HG03439 (cell line): ENCODE data around the gene GCHFR.

ENCODE experiments used
- ATAC-seq: cut with Tn5 transposase; IDR thresholded peaks from one replicate; pipeline ENCODE4 v1.9.1; 2021; ENCODE audit warnings: mild to moderate bottlenecking, moderate library complexity; ENCODE audit not compliant: unreplicated experiment

GCHFR gene

GRCh38 chr15:40775740-40776536 is 12.1 kb downstream of the GCHFR start:
- ATAC-seq: no peak

GRCh38 chr15:40776537-40777141 is 12.8 kb downstream of the GCHFR start:
- no peak for ATAC-seq

- ATAC-seq: peak; percentile 84
Observed at GRCh38 chr15:40782609-40783227, 18.9 kb downstream of the GCHFR start.

GRCh38 chr15:40785164-40785563 is 21.3 kb downstream of the GCHFR start:
- no peak for ATAC-seq

- no peak for ATAC-seq
Observed at GRCh38 chr15:40785814-40786213, 21.9 kb downstream of the GCHFR start.

- no peak for ATAC-seq
Observed at GRCh38 chr15:40787344-40787841, 23.5 kb downstream of the GCHFR start.

GRCh38 chr15:40787991-40788390 is 24.1 kb downstream of the GCHFR start:
- ATAC-seq: no peak

- no peak for ATAC-seq
Observed at GRCh38 chr15:40789119-40789518, 25.3 kb downstream of the GCHFR start.

- ATAC-seq: no peak
Observed at GRCh38 chr15:40789999-40790398, 26.1 kb downstream of the GCHFR start.

GRCh38 chr15:40790718-40791117 is 26.9 kb downstream of the GCHFR start:
- no peak for ATAC-seq

GRCh38 chr15:40792394-40792793 is 28.5 kb downstream of the GCHFR start:
- no peak for ATAC-seq

- no peak for ATAC-seq
Observed at GRCh38 chr15:40793216-40793989, 29.5 kb downstream of the GCHFR start.

GRCh38 chr15:40796041-40796440 is 32.2 kb downstream of the GCHFR start:
- ATAC-seq: no peak

GRCh38 chr15:40796512-40796911 is 32.6 kb downstream of the GCHFR start:
- ATAC-seq: no peak

GRCh38 chr15:40799523-40799922 is 35.7 kb downstream of the GCHFR start:
- ATAC-seq: no peak

GRCh38 chr15:40803076-40803475 is 39.2 kb downstream of the GCHFR start:
- no peak for ATAC-seq

GRCh38 chr15:40803688-40804087 is 39.8 kb downstream of the GCHFR start:
- ATAC-seq: no peak

GRCh38 chr15:40806672-40807027 is 42.8 kb downstream of the GCHFR start:
- ATAC-seq: no peak

- ATAC-seq: peak; percentile 93
Observed at GRCh38 chr15:40807028-40807887, 43.4 kb downstream of the GCHFR start, which contains the start of the genes DNAJC17 and ZFYVE19. Gene DNAJC17, minus strand, starts transcription at chr15:40807473. Its CDS starts 27 bp downstream, at chr15:40807446. Gene ZFYVE19, plus strand, starts transcription at chr15:40807089. Its CDS starts 501 bp downstream, at chr15:40807590.

GRCh38 chr15:40807888-40808461 is 44.1 kb downstream of the GCHFR start:
- ATAC-seq: no peak
